Neural cell (in vitro differentiated cells): ENCODE results near the gene CSNK2B. TPM values are rescaled to one million over a fixed set of nuclear protein-coding genes. Genes with fewer than 3 reads are reported as not detected.

Source experiments
- H2AFZ ChIP-seq: fragments of 200-600, 300-800 bp; sonication (generic), shearing (Covaris generic); 2 replicates; pipeline ENCODE4 v1.6.0; 2014; ENCODE audit warnings: low read depth, mild to moderate bottlenecking, antibody characterized with exemption, low read length, moderate library complexity
- H3F3A ChIP-seq: fragments of 200-600 bp; shearing (Covaris generic); 2 replicates; pipeline ENCODE4 v1.6.1; 2016; ENCODE audit warnings: mild to moderate bottlenecking, moderate library complexity, mixed read lengths, antibody characterized with exemption, low read length; ENCODE audit not compliant: insufficient read depth, poor library complexity, severe bottlenecking
- H3K27ac ChIP-seq: fragments of 200-600, 300-800 bp; sonication (generic), shearing (Covaris generic); 2 replicates; pipeline ENCODE4 v1.5.1; 2014; ENCODE audit warnings: mild to moderate bottlenecking, low read length, moderate library complexity
- H3K27me3 ChIP-seq: fragments of 300-800, 200-600 bp; sonication (generic), shearing (Covaris generic); 2 replicates; pipeline ENCODE4 v1.6.0; 2014; ENCODE audit warnings: mild to moderate bottlenecking, low read depth, low read length, moderate library complexity; ENCODE audit not compliant: insufficient read depth
- H3K36me3 ChIP-seq: fragments of 300-800, 200-600 bp; sonication (generic), shearing (Covaris generic); 2 replicates; pipeline ENCODE4 v1.5.1; 2014; ENCODE audit warnings: mild to moderate bottlenecking, antibody characterized with exemption, low read length, moderate library complexity; ENCODE audit not compliant: insufficient read depth
- H3K4me2 ChIP-seq: fragments of 300-800, 200-600 bp; sonication (generic), shearing (Covaris generic); 2 replicates; pipeline ENCODE4 v1.6.0; 2014; ENCODE audit warnings: mild to moderate bottlenecking, low read length
- H3K4me3 ChIP-seq: fragments of 300-800, 200-600 bp; sonication (generic), shearing (Covaris generic); 2 replicates; pipeline ENCODE4 v1.5.1; 2014; ENCODE audit warnings: mild to moderate bottlenecking, low read length, moderate library complexity
- H3K79me2 ChIP-seq: fragments of 200-600 bp; shearing (Covaris generic); replicated peaks from 2 replicates; pipeline ENCODE4 v1.6.0; 2014; ENCODE audit warnings: mild to moderate bottlenecking, low read length, moderate library complexity; ENCODE audit not compliant: insufficient read depth
- H3K9ac ChIP-seq: fragments of 300-800, 200-600 bp; sonication (generic), shearing (Covaris generic); 2 replicates; pipeline ENCODE4 v1.6.1; 2016; ENCODE audit warnings: mild to moderate bottlenecking, low read length, mixed read lengths
- H3K9me2 ChIP-seq: fragments of 200-600 bp; shearing (Covaris generic); 2 replicates; pipeline ENCODE4 v1.6.1; 2016; ENCODE audit warnings: mild to moderate bottlenecking, low read length, mixed read lengths; ENCODE audit not compliant: insufficient read depth
- H3K9me3 ChIP-seq: fragments of 200-600, 300-800 bp; sonication (generic), shearing (Covaris generic); 2 replicates; pipeline ENCODE4 v1.6.1; 2016; ENCODE audit warnings: mild to moderate bottlenecking, mixed run types, low read length, moderate library complexity, mixed read lengths
- H4K20me1 ChIP-seq: fragments of 200-600 bp; shearing (Covaris generic); 2 replicates; pipeline ENCODE4 v1.6.1; 2016; ENCODE audit warnings: mild to moderate bottlenecking, mixed run types; ENCODE audit not compliant: insufficient read depth
- CTCF ChIP-seq: fragments of 450-650 bp; IDR thresholded peaks from 2 replicates; pipeline ENCODE4 v1.5.1; 2014; ENCODE audit warnings: antibody characterized with exemption, mild to moderate bottlenecking, moderate library complexity; ENCODE audit not compliant: poor library complexity, severe bottlenecking
- EP300 ChIP-seq: fragments of 450-650 bp; conservative IDR thresholded peaks from 2 replicates; pipeline ENCODE4 v1.6.1; 2014; ENCODE audit warnings: antibody characterized with exemption, mild to moderate bottlenecking, moderate library complexity; ENCODE audit not compliant: poor library complexity, severe bottlenecking
- EZH2 ChIP-seq: fragments of 200-600, 300-800 bp; shearing (Covaris generic), sonication (generic); IDR thresholded peaks from 2 replicates; pipeline ENCODE4 v1.6.1; 2014; ENCODE audit warnings: antibody characterized with exemption, low read length, borderline replicate concordance, mild to moderate bottlenecking; ENCODE audit not compliant: insufficient read depth, poor library complexity, severe bottlenecking
- MXI1 ChIP-seq: fragments of 450-650 bp; conservative IDR thresholded peaks from 2 replicates; pipeline ENCODE4 v1.6.1; 2014; ENCODE audit warnings: antibody characterized with exemption, mild to moderate bottlenecking; ENCODE audit not compliant: poor library complexity, severe bottlenecking
- POLR2AphosphoS5 ChIP-seq: IDR thresholded peaks from 2 replicates; pipeline ENCODE4 v1.6.1; 2012
- RAD21 ChIP-seq: fragments of 450-650 bp; conservative IDR thresholded peaks from 2 replicates; pipeline ENCODE4 v1.6.1; 2014; ENCODE audit warnings: antibody characterized with exemption, mild to moderate bottlenecking, moderate library complexity
- REST ChIP-seq: IDR thresholded peaks from 2 replicates; pipeline ENCODE4 v1.6.1; 2012; ENCODE audit warnings: borderline replicate concordance
- SMC3 ChIP-seq: fragments of 450-650 bp; conservative IDR thresholded peaks from 2 replicates; pipeline ENCODE4 v1.6.1; 2014; ENCODE audit warnings: antibody characterized with exemption, mild to moderate bottlenecking, moderate library complexity; ENCODE audit not compliant: poor library complexity
- TAF1 ChIP-seq: IDR thresholded peaks from 2 replicates; pipeline ENCODE4 v1.6.1; 2012; ENCODE audit warnings: low read depth
- polyA plus RNA-seq: library from polyadenylated mRNA; depleted of rRNA; stranded (reverse); fragments of >200 nt; gene quantifications from 2 replicates; pipeline ENCODE4 v1.2.3, GENCODE V29; 2014

CSNK2B gene
- polyA plus RNA-seq, 1 donor from 2014 or later, result 135 TPM

GRCh38 chr6:31640612-31641011 is 25.3 kb upstream of the CSNK2B start:
- Histone ChIP-seq H3K9me2 (no peaks in the 10 kb centered on the region), H3F3A (no peaks in the 10 kb centered on the region), H3K36me3 (no peaks in the 10 kb centered on the region), H4K20me1 (no peaks in the 10 kb centered on the region), H3K79me2 (no peaks in the 10 kb centered on the region), H3K27ac (no peak overlapping the region), H3K9me3 (no peaks in the 10 kb centered on the region), H3K27me3 (no peaks in the 10 kb centered on the region), H2AFZ (no peak overlapping the region), H3K9ac (no peak overlapping the region), H3K4me3 (no peak overlapping the region), H3K4me2 (no peak overlapping the region)
- TF ChIP-seq EZH2 (no peak), TAF1 (no peak), CTCF (no peak), MXI1 (no peak), REST (no peak), RAD21 (no peak), SMC3 (no peak), POLR2AphosphoS5 (no peak), EP300 (no peak)

- no peak overlapping the region for H3K27ac ChIP-seq
- TF ChIP-seq TAF1 (no peak), POLR2AphosphoS5 (no peak), SMC3 (no peak), CTCF (no peak), MXI1 (no peak), REST (no peak), RAD21 (no peak), EP300 (no peak)
- no peaks in the 10 kb centered on the region for H3K27me3 ChIP-seq
- no peak overlapping the region for H2AFZ ChIP-seq
- H3K9ac ChIP-seq, result no peak overlapping the region
- no peaks in the 10 kb centered on the region for H4K20me1 ChIP-seq
- H3K9me3 ChIP-seq, result no peaks in the 10 kb centered on the region
- no peaks in the 10 kb centered on the region for H3K9me2 ChIP-seq
- H3K79me2 ChIP-seq, result no peaks in the 10 kb centered on the region
- no peak overlapping the region for H3K4me2 ChIP-seq
- H3K4me3 ChIP-seq, result no peak overlapping the region
- no peaks in the 10 kb centered on the region for H3K36me3 ChIP-seq
- no peaks in the 10 kb centered on the region for H3F3A ChIP-seq
Observed at GRCh38 chr6:31641370-31641769, 24.5 kb upstream of the CSNK2B start.
